CD4-positive, alpha-beta T cell (primary cell): Measurements from ENCODE around the gene RADIL. TPM values are rescaled to one million over a fixed set of nuclear protein-coding genes. Genes with fewer than 3 reads are reported as not detected.

Source experiments
- ATAC-seq: fragments of 200-7000 bp; cut with Tn5 transposase; one replicate; pipeline ENCODE4 v1.10.0; 2022; ENCODE audit warnings: mild to moderate bottlenecking; ENCODE audit not compliant: poor library complexity
- CTCF ChIA-PET: fragments of 350-600 bp; sonication (Branson Sonifier 250); formaldehyde crosslinking; loops from one replicate; lab custom pipeline; 2021; ENCODE audit warnings: antibody characterized with exemption, inconsistent platforms; lab: Charles Lee
- POLR2A ChIA-PET: fragments of 350-600 bp; sonication (Branson Sonifier 250); formaldehyde crosslinking; loops from one replicate; lab custom pipeline; 2021; ENCODE audit warnings: antibody characterized with exemption, inconsistent platforms; lab: Charles Lee
- DNase-seq, 14 experiments: peaks; one replicate each; pipeline ENCODE4 v3.0.0-alpha.2; 2013 to 2020; ENCODE audit warnings: mixed read lengths in 2 of 14
- H3K27ac ChIP-seq, 2 donors: one replicate each; pipeline versions ENCODE4 v1.5.1 to v1.7.0; 2013; ENCODE audit warnings: low read length in 2 of 2, low read depth in 1 of 2, mild to moderate bottlenecking in 1 of 2
- H3K27me3 ChIP-seq, 2 experiments: 1 replicate in 1 of 2; 2 replicates in 1 of 2; pipeline versions ENCODE4 v1.6.1 to v1.7.0; 2013; ENCODE audit warnings: low read length in 2 of 2, control low read depth in 1 of 2, mild to moderate bottlenecking in 1 of 2, moderate library complexity in 1 of 2; ENCODE audit not compliant: insufficient read depth in 2 of 2, control insufficient read depth in 1 of 2
- H3K36me3 ChIP-seq: one replicate; pipeline ENCODE4 v1.6.1; 2013; ENCODE audit warnings: low read length, control low read depth; ENCODE audit not compliant: insufficient read depth
- H3K4me1 ChIP-seq: one replicate; pipeline ENCODE4 v1.6.1; 2013; ENCODE audit warnings: low read length, control low read depth; ENCODE audit not compliant: insufficient read depth
- H3K4me3 ChIP-seq: one replicate; pipeline ENCODE4 v1.5.1; 2013; ENCODE audit warnings: mild to moderate bottlenecking, low read length, moderate library complexity
- H3K9me3 ChIP-seq, 2 experiments: 1 replicate in 1 of 2; 2 replicates in 1 of 2; pipeline versions ENCODE4 v1.6.1 to v1.7.0; 2013; ENCODE audit warnings: low read length in 2 of 2, mild to moderate bottlenecking in 2 of 2, control low read depth in 1 of 2, moderate library complexity in 1 of 2; ENCODE audit not compliant: control insufficient read depth in 1 of 2, insufficient read depth in 1 of 2
- H3K27ac Mint-ChIP-seq: one replicate; pipeline ENCODE4 v1.8.0; 2020; ENCODE audit warnings: mixed read lengths
- H3K27me3 Mint-ChIP-seq: one replicate; pipeline ENCODE4 v1.8.0; 2021; ENCODE audit warnings: mixed read lengths
- H3K36me3 Mint-ChIP-seq: one replicate; pipeline ENCODE4 v1.8.0; 2021; ENCODE audit warnings: low read depth, mixed read lengths
- H3K4me1 Mint-ChIP-seq: one replicate; pipeline ENCODE4 v1.8.0; 2021; ENCODE audit warnings: low read depth, mixed read lengths
- H3K4me3 Mint-ChIP-seq: one replicate; pipeline ENCODE4 v1.8.0; 2020; ENCODE audit warnings: mild to moderate bottlenecking, mixed read lengths
- H3K9me3 Mint-ChIP-seq: one replicate; pipeline ENCODE4 v1.8.0; 2020; ENCODE audit warnings: mixed read lengths
- CTCF ChIP-seq: fragments of 200-600 bp; IDR thresholded peaks from one replicate; pipeline ENCODE4 v1.8.0; 2022; ENCODE audit warnings: antibody characterized with exemption, mild to moderate bottlenecking
- intact Hi-C, 2 experiments: fragments of 100-400 bp; cut with DNase I in 1 of 2; cut with micrococcal nuclease in 1 of 2; formaldehyde crosslinking; loops; one replicate each; pipeline versions ENCODE4 v1.15.1 to v1.9.0; 2023 to 2025; cut with DNase I, micrococcal nuclease
- total RNA-seq, 174 experiments: library from RNA in 2 of 174; stranded (reverse) in 2 of 174; gene quantifications; one replicate each; pipeline ENCODE4 v1.2.3 and lab custom pipeline; 2021 to 2026

Gene RADIL
- total RNA-seq, 2 experiments from 2014 or later = not detected

- DNase-seq = no peak
- POLR2A ChIA-PET = no interaction called here
Measured at GRCh38 chr7:4882169-4883032, 1.1 kb downstream of the RADIL start.

GRCh38 chr7:4880218-4880617, 3.3 kb downstream of the RADIL start:
- CTCF ChIA-PET = no interaction called here

More at GRCh38 chr7:4882169-4883032, 1.1 kb downstream of the RADIL start:
- Mint-ChIP-seq H3K36me3 (no peaks in the 10 kb centered on the region), H3K4me3 (peak overlapping the region; percentile 76), H3K4me1 (peaks cover 12% of the 10 kb centered on the region), H3K27me3 (peaks cover 68% of the 10 kb centered on the region), H3K9me3 (no peaks in the 10 kb centered on the region), H3K27ac (no peak overlapping the region)
- CTCF ChIA-PET = interaction anchor here (1.1 to 1.5 kb wide), 2 partner anchors 14 to 90 kb away, joined by 3 to 5 read pairs; no protein-coding TSS in a partner anchor
- Histone ChIP-seq H3K27me3 (peaks cover 18 to 28% of the 10 kb centered on the region in 2 experiments), H3K4me1 (peaks cover 15% of the 10 kb centered on the region), H3K4me3 (no peak overlapping the region), H3K9me3 (peaks cover 0 to 8% of the 10 kb centered on the region in 2 experiments), H3K27ac (no peak overlapping the region), H3K36me3 (no peaks in the 10 kb centered on the region)
- no peak for TF ChIP-seq CTCF
- ATAC-seq = no peak
- intact Hi-C loops = loop anchor here in 1 of 2 experiments (10.0 kb wide), 1 partner anchor 268 kb away; no protein-coding TSS in a partner anchor

More at GRCh38 chr7:4880218-4880617, 3.3 kb downstream of the RADIL start:
- TF ChIP-seq CTCF = no peak
- Histone ChIP-seq H3K36me3 (no peaks in the 10 kb centered on the region), H3K4me1 (peaks cover 15% of the 10 kb centered on the region), H3K27ac (no peak overlapping the region), H3K9me3 (peaks cover 0 to 8% of the 10 kb centered on the region in 2 experiments), H3K27me3 (peaks cover 18 to 28% of the 10 kb centered on the region in 2 experiments), H3K4me3 (no peak overlapping the region)
- DNase-seq (no peak), ATAC-seq (no peak)
- H3K9me3 Mint-ChIP-seq = no peaks in the 10 kb centered on the region
- no peak overlapping the region for H3K27ac Mint-ChIP-seq
- intact Hi-C loops = loop anchor here in 1 of 2 experiments (10.0 kb wide), 1 partner anchor 265 kb away; no protein-coding TSS in a partner anchor
- H3K36me3 Mint-ChIP-seq = no peaks in the 10 kb centered on the region
- H3K27me3 Mint-ChIP-seq = peaks cover 58% of the 10 kb centered on the region
- H3K4me3 Mint-ChIP-seq = no peak overlapping the region
- peaks cover 12% of the 10 kb centered on the region for H3K4me1 Mint-ChIP-seq
- POLR2A ChIA-PET = no interaction called here
